Breast epithelium (tissue), 3 donors: Measurements from ENCODE around the gene SGPP1.
"Not testable (repeated sequence)": the region's sequence is repeated elsewhere in the genome, so short reads cannot be mapped to it uniquely, and the experiment has no call there.

Experiments
- POLR2A ChIP-seq: fragments of 450-650 bp; IDR thresholded peaks from one replicate; pipeline ENCODE4 v1.6.1; 2016; ENCODE audit warnings: antibody characterized with exemption, mild to moderate bottlenecking, moderate library complexity
- POLR2AphosphoS5 ChIP-seq, 3 donors: sonication (generic); formaldehyde crosslinking; IDR thresholded peaks; one replicate each; pipeline ENCODE4 v1.6.1; 2017; ENCODE audit warnings: antibody characterized with exemption in 3 of 3
- TF ChIP-seq, protein P1 (sequence below), 3 donors: fragments of 450-650 bp; IDR thresholded peaks; one replicate each; pipeline ENCODE4 v1.5.1; 2016 to 2017; ENCODE audit warnings: antibody characterized with exemption in 3 of 3, mild to moderate bottlenecking in 3 of 3, moderate library complexity in 3 of 3

- not testable (repeated sequence) for TF ChIP-seq POLR2AphosphoS5 (IDR thresholded peaks at IDR 0.05); POLR2A
- TF ChIP-seq, protein P1, sequence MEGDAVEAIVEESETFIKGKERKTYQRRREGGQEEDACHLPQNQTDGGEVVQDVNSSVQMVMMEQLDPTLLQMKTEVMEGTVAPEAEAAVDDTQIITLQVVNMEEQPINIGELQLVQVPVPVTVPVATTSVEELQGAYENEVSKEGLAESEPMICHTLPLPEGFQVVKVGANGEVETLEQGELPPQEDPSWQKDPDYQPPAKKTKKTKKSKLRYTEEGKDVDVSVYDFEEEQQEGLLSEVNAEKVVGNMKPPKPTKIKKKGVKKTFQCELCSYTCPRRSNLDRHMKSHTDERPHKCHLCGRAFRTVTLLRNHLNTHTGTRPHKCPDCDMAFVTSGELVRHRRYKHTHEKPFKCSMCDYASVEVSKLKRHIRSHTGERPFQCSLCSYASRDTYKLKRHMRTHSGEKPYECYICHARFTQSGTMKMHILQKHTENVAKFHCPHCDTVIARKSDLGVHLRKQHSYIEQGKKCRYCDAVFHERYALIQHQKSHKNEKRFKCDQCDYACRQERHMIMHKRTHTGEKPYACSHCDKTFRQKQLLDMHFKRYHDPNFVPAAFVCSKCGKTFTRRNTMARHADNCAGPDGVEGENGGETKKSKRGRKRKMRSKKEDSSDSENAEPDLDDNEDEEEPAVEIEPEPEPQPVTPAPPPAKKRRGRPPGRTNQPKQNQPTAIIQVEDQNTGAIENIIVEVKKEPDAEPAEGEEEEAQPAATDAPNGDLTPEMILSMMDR (IDR thresholded peaks at IDR 0.05) = not testable (repeated sequence)
Measured at GRCh38 chr14:63661881-63662280, 66.0 kb downstream of the SGPP1 start.
